WERI-Rb-1 (cell line): ENCODE measurements around the gene PHF12.

ENCODE experiments used
- DNase-seq: peaks from one replicate; pipeline ENCODE4 v3.0.0-alpha.2; 2020
- H3K27ac ChIP-seq: fragments of 250-450 bp; sonication (Bioruptor Pico); 2 replicates; pipeline ENCODE4 v1.5.1; 2020; ENCODE audit warnings: mild to moderate bottlenecking, moderate library complexity
- H3K27me3 ChIP-seq: fragments of 250-450 bp; sonication (Bioruptor Pico); 2 replicates; pipeline ENCODE4 v1.5.1; 2021; ENCODE audit warnings: mild to moderate bottlenecking, low read depth, moderate library complexity; ENCODE audit not compliant: insufficient read depth, severe bottlenecking
- H3K36me3 ChIP-seq: fragments of 250-450 bp; sonication (Bioruptor Pico); 2 replicates; pipeline ENCODE4 v1.5.1; 2020; ENCODE audit warnings: mild to moderate bottlenecking, moderate library complexity
- H3K4me3 ChIP-seq: 2 replicates; pipeline ENCODE4 v1.5.1; 2011; ENCODE audit warnings: low read depth, mild to moderate bottlenecking, control low read depth, low read length
- H3K9me3 ChIP-seq: fragments of 250-450 bp; sonication (Bioruptor Pico); 2 replicates; pipeline ENCODE4 v1.5.1; 2021; ENCODE audit warnings: mild to moderate bottlenecking, moderate library complexity; ENCODE audit not compliant: severe bottlenecking
- TF ChIP-seq, protein P1 (sequence below): IDR thresholded peaks from 2 replicates; pipeline ENCODE4 v1.5.1; 2011; ENCODE audit warnings: low read depth, mild to moderate bottlenecking, control low read depth, inconsistent platforms, low read length

PHF12 gene

DNA sequence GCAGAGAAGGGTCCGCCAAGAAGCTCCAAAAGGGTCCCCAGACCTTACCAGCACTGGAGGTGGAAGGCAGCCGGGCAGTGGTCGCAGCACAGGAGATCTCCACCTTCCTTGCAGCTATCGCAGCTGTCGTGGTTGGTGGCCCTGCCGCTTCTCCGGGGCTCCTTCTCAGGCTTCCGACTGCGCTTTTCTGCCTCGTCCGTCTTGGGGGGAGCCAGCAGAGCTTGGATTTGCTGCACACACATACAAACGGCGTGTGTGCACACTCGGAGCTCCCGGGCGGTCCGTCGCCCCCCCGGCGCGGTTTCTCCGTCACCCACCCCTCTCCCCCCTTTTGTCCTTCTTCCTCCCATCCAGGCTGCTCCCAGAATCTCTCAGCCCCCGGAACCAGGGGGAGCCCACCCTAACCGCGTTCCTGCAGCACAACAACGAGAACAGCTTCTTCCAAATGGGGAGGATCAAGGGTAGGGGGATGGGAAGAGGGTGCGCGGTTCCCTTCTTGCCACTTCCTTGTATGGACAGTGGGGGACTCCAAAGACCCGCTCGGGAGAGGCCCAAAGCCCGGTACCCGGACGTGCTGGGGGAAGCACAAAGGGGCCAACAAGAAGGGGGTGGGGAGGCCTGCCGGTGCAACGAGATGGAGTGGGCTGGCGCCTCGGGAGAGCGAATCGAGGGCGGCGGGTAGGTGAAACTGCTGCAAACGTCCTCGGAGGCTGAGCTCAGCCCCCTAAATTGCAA is 1.1 kb downstream of the PHF12 start:
- H3K36me3 ChIP-seq: peaks cover 42% of the 10 kb centered on the region
- H3K27ac ChIP-seq: peak overlapping the region; percentile 77
- H3K9me3 ChIP-seq: no peaks in the 10 kb centered on the region
- peak; percentile 69 for DNase-seq
- peak overlapping the region; percentile 91 for H3K4me3 ChIP-seq
- TF ChIP-seq, protein P1, sequence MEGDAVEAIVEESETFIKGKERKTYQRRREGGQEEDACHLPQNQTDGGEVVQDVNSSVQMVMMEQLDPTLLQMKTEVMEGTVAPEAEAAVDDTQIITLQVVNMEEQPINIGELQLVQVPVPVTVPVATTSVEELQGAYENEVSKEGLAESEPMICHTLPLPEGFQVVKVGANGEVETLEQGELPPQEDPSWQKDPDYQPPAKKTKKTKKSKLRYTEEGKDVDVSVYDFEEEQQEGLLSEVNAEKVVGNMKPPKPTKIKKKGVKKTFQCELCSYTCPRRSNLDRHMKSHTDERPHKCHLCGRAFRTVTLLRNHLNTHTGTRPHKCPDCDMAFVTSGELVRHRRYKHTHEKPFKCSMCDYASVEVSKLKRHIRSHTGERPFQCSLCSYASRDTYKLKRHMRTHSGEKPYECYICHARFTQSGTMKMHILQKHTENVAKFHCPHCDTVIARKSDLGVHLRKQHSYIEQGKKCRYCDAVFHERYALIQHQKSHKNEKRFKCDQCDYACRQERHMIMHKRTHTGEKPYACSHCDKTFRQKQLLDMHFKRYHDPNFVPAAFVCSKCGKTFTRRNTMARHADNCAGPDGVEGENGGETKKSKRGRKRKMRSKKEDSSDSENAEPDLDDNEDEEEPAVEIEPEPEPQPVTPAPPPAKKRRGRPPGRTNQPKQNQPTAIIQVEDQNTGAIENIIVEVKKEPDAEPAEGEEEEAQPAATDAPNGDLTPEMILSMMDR: no peak
- no peaks in the 10 kb centered on the region for H3K27me3 ChIP-seq

DNA sequence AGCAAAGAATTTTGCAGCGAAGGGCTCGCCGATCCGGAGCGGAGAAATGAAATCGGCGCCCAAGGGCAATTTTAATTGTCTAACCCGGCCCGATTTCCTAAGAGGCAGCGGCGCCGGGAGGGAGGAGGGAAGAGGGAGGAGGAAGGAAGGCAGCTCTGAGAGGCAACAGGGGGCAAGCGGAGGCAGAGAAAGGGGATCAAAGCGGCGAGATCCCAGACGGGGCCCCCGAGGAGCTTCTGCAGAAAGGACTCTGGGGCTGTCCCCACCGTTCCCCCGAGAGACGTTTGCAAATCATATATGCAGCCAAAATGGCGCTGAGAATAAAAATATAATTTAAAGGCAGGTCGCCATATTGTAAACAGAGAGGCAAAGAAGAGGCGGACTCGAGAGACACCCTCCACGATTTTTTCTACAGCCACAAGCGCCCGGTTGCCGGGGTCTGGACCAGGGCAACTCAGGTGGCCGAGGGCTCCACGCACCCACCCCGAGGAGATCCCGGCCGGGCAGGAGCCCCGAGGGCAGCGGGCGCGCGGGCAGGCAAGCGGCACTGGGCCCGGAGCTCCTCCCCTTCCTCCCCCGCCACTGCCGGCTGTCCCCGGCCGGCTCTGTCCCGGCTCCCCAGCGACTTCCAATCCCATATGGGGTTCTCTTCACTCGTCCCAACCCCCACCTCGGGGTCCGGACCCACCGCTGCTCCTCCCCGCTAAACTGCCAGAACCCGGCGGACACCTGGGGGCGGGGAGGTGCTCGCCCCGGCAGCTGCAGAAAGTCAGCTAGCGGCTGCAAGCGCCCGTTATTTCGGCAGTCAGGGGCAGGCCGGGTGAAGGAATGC is 1.9 kb downstream of the PHF12 start:
- H3K27ac ChIP-seq: peak overlapping the region; percentile 77
- peak; percentile 56 for DNase-seq
- peaks cover 46% of the 10 kb centered on the region for H3K36me3 ChIP-seq
- H3K4me3 ChIP-seq: peak overlapping the region; percentile 91
- TF ChIP-seq, protein P1: no peak
- no peaks in the 10 kb centered on the region for H3K9me3 ChIP-seq
- H3K27me3 ChIP-seq: no peaks in the 10 kb centered on the region

DNA sequence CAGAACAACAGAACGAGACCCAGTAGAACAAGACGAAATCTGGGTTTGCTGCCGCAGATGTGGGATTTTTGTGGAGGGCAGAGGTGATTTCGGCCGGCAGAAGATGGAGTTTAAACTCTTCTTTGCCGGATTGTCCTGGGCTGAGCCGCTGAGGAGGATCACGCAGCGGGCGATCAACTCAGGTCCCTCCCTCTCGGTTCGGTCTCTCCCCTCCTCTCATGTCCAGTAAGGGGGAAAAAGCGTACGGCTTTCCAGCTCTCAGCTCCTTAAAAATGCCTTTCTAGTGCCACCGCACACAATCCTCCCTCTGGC is 2.5 kb downstream of the PHF12 start:
- Histone ChIP-seq H3K9me3 (no peaks in the 10 kb centered on the region), H3K27ac (peak overlapping the region; percentile 77), H3K27me3 (no peaks in the 10 kb centered on the region), H3K4me3 (peak overlapping the region; percentile 91), H3K36me3 (peaks cover 51% of the 10 kb centered on the region)
- TF ChIP-seq, protein P1: no peak
- peak; percentile 54 for DNase-seq

DNA sequence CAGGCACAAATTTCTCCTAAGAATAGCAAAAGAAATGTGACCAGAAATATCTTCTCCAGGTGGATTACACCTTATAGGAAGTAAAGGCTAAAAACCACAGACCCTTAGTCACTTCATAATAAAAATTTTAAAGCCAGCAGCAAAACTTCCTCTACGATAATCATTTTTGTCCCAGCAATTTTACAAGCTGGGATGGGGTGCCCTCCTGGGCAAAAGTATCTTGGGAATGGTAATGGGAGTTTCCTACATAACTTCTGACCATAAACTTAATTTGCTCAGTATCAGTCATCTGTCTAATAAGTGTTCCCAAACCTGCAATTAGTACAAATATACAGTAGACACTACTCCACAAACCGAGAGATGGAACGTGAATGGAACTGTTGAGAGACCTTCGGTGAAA is 3.0 kb downstream of the PHF12 start:
- no peak for DNase-seq
- H3K36me3 ChIP-seq: peaks cover 56% of the 10 kb centered on the region
- H3K4me3 ChIP-seq: peak overlapping the region; percentile 91
- H3K9me3 ChIP-seq: no peaks in the 10 kb centered on the region
- H3K27me3 ChIP-seq: no peaks in the 10 kb centered on the region
- TF ChIP-seq, protein P1: no peak
- peak overlapping the region; percentile 77 for H3K27ac ChIP-seq

DNA sequence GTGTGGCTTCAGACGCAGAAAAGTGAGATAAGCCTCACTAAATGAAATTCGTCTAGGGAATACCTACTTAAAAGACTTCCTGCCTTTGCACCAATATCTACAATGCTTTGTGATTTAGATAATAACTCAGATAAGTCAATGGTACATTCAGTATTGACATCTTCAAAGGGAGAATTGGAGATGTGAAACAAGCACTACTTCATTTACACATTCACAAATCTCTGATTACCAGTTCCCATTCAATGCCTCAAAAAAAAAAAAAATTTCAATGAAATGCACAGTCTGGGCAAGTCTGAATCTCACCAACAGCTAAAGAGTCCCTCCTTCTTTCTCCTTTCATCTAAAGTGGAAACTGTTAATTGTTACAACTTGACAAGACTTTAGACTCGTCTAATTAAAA is 3.7 kb downstream of the PHF12 start:
- DNase-seq: no peak
- Histone ChIP-seq H3K9me3 (no peaks in the 10 kb centered on the region), H3K27me3 (no peaks in the 10 kb centered on the region), H3K27ac (0 out of 2 replicates have a peak overlapping the region, but pooled peaks have one; percentile 77), H3K4me3 (no peak overlapping the region), H3K36me3 (peaks cover 59% of the 10 kb centered on the region)
- TF ChIP-seq, protein P1: no peak
